ENCODE measurements around the gene SREK1. TPM values are rescaled to one million over a fixed set of nuclear protein-coding genes. Genes with fewer than 3 reads are reported as not detected.
"Not testable (repeated sequence)": the region's sequence is repeated elsewhere in the genome, so short reads cannot be mapped to it uniquely, and the experiment has no call there.

The SREK1 gene
- total RNA-seq, 2 donors from 2014 or later = 38.2 to 150 TPM

- DNase-seq (ENCODE audit: low spot score) (no peak), ATAC-seq (ENCODE audit: insufficient number of reproducible peaks, low FRiP score, low read depth) (no peak)
- no peak for TF ChIP-seq CTCF (IDR thresholded peaks at IDR 0.05)
- no peaks in the 10 kb centered on the region for H3K4me1 ChIP-seq (ENCODE audit: control insufficient read depth in 1 of 2, low read depth in 2 of 2)
- H3K9me3 ChIP-seq = no peaks in the 10 kb centered on the region
- H3K27me3 ChIP-seq (replicated peaks; ENCODE audit: insufficient read depth) = no peaks in the 10 kb centered on the region
- no peaks in the 10 kb centered on the region for H3K36me3 ChIP-seq
- no peak overlapping the region for H3K4me3 ChIP-seq
- no peak overlapping the region for H3K27ac ChIP-seq
Observed at GRCh38 chr5:66213533-66213932, 69.4 kb downstream of the SREK1 start.

GRCh38 chr5:66222455-66222854 is 78.4 kb downstream of the SREK1 start:
- Histone ChIP-seq H3K4me3 (no peak overlapping the region), H3K9me3 (no peaks in the 10 kb centered on the region), H3K27me3 (replicated peaks; ENCODE audit: insufficient read depth) (no peaks in the 10 kb centered on the region), H3K36me3 (no peaks in the 10 kb centered on the region), H3K27ac (no peak overlapping the region), H3K4me1 (ENCODE audit: control insufficient read depth in 1 of 2, low read depth in 2 of 2) (no peaks in the 10 kb centered on the region)
- ATAC-seq (ENCODE audit: insufficient number of reproducible peaks, low FRiP score, low read depth) (no peak), DNase-seq (ENCODE audit: low spot score) (no peak)
- no peak for TF ChIP-seq CTCF (IDR thresholded peaks at IDR 0.05)

GRCh38 chr5:66222896-66223295 is 78.8 kb downstream of the SREK1 start:
- not testable (repeated sequence) for DNase-seq (ENCODE audit: low spot score); ATAC-seq (ENCODE audit: insufficient number of reproducible peaks, low FRiP score, low read depth); H3K36me3 ChIP-seq; H3K27me3 ChIP-seq (replicated peaks; ENCODE audit: insufficient read depth); H3K4me1 ChIP-seq (ENCODE audit: control insufficient read depth in 1 of 2, low read depth in 2 of 2); H3K27ac ChIP-seq; H3K4me3 ChIP-seq; H3K9me3 ChIP-seq

- no peak for ATAC-seq (ENCODE audit: insufficient number of reproducible peaks, low FRiP score, low read depth)
- TF ChIP-seq CTCF (IDR thresholded peaks at IDR 0.05) = no peak
- no peak overlapping the region for H3K27ac ChIP-seq
- H3K36me3 ChIP-seq = no peaks in the 10 kb centered on the region
- no peaks in the 10 kb centered on the region for H3K27me3 ChIP-seq (replicated peaks; ENCODE audit: insufficient read depth)
- H3K4me1 ChIP-seq (ENCODE audit: control insufficient read depth in 1 of 2, low read depth in 2 of 2) = no peaks in the 10 kb centered on the region
- no peak overlapping the region for H3K4me3 ChIP-seq
- H3K9me3 ChIP-seq = no peaks in the 10 kb centered on the region
- DNase-seq (ENCODE audit: low spot score) = no peak
Observed at GRCh38 chr5:66223637-66224036, 79.5 kb downstream of the SREK1 start.

GRCh38 chr5:66224274-66224673 is 80.2 kb downstream of the SREK1 start:
- Histone ChIP-seq H3K27me3 (replicated peaks; ENCODE audit: insufficient read depth) (no peaks in the 10 kb centered on the region), H3K4me3 (no peak overlapping the region), H3K9me3 (no peaks in the 10 kb centered on the region), H3K4me1 (ENCODE audit: control insufficient read depth in 1 of 2, low read depth in 2 of 2) (no peaks in the 10 kb centered on the region), H3K36me3 (no peaks in the 10 kb centered on the region), H3K27ac (no peak overlapping the region)
- no peak for TF ChIP-seq CTCF (IDR thresholded peaks at IDR 0.05)
- ATAC-seq (ENCODE audit: insufficient number of reproducible peaks, low FRiP score, low read depth) (no peak), DNase-seq (ENCODE audit: low spot score) (no peak)

GRCh38 chr5:66224773-66225553 is 80.9 kb downstream of the SREK1 start:
- ATAC-seq (ENCODE audit: insufficient number of reproducible peaks, low FRiP score, low read depth) = no peak
- H3K36me3 ChIP-seq = no peaks in the 10 kb centered on the region
- no peaks in the 10 kb centered on the region for H3K9me3 ChIP-seq
- H3K4me3 ChIP-seq = no peak overlapping the region
- no peak for TF ChIP-seq CTCF (IDR thresholded peaks at IDR 0.05)
- no peaks in the 10 kb centered on the region for H3K4me1 ChIP-seq (ENCODE audit: control insufficient read depth in 1 of 2, low read depth in 2 of 2)
- no peaks in the 10 kb centered on the region for H3K27me3 ChIP-seq (replicated peaks; ENCODE audit: insufficient read depth)
- DNase-seq (ENCODE audit: low spot score) = no peak
- no peak overlapping the region for H3K27ac ChIP-seq

Data from thoracic aorta (tissue), 2 donors.